ENCODE data around the gene KCNJ9. TPM values are rescaled to one million over a fixed set of nuclear protein-coding genes. Genes with fewer than 3 reads are reported as not detected.

The KCNJ9 gene
- total RNA-seq, 1 donor from 2014 or later: 0.19 TPM

GRCh38 chr1:160120797-160121196 lies 39.5 kb downstream of the KCNJ9 start:
- no peak overlapping the region for H3K27ac Mint-ChIP-seq (ENCODE audit: unreplicated experiment)

GRCh38 chr1:160121388-160121787 lies 40.0 kb downstream of the KCNJ9 start:
- no peaks in the 10 kb centered on the region for H3K27me3 Mint-ChIP-seq (ENCODE audit: low read depth)
- H3K4me1 Mint-ChIP-seq: peaks cover 38% of the 10 kb centered on the region
- H3K4me3 Mint-ChIP-seq: no peak overlapping the region
- H3K36me3 Mint-ChIP-seq (ENCODE audit: low read depth): peaks cover 3% of the 10 kb centered on the region
- no peaks in the 10 kb centered on the region for H3K9me3 Mint-ChIP-seq
- DNase-seq (ENCODE audit: low read depth, low spot score): no peak
- no peak for TF ChIP-seq CTCF (conservative IDR thresholded peaks at IDR 0.05)
- H3K27ac Mint-ChIP-seq (ENCODE audit: unreplicated experiment): no peak overlapping the region

More at GRCh38 chr1:160120797-160121196, 39.5 kb downstream of the KCNJ9 start:
- TF ChIP-seq CTCF (conservative IDR thresholded peaks at IDR 0.05): no peak
- Mint-ChIP-seq H3K4me3 (no peak overlapping the region), H3K36me3 (ENCODE audit: low read depth) (peaks cover 3% of the 10 kb centered on the region), H3K4me1 (peaks cover 44% of the 10 kb centered on the region), H3K27me3 (ENCODE audit: low read depth) (no peaks in the 10 kb centered on the region), H3K9me3 (no peaks in the 10 kb centered on the region)
- DNase-seq (ENCODE audit: low read depth, low spot score): no peak

- no peaks in the 10 kb centered on the region for H3K9me3 Mint-ChIP-seq
- TF ChIP-seq CTCF (conservative IDR thresholded peaks at IDR 0.05): no peak
- DNase-seq (ENCODE audit: low read depth, low spot score): no peak
- H3K4me3 Mint-ChIP-seq: no peak overlapping the region
- peaks cover 3% of the 10 kb centered on the region for H3K36me3 Mint-ChIP-seq (ENCODE audit: low read depth)
- no peaks in the 10 kb centered on the region for H3K27me3 Mint-ChIP-seq (ENCODE audit: low read depth)
- H3K4me1 Mint-ChIP-seq: peaks cover 23% of the 10 kb centered on the region
- H3K27ac Mint-ChIP-seq (ENCODE audit: unreplicated experiment): peak overlapping the region; percentile 50
These were observed 41.7 kb downstream of the KCNJ9 start for GRCh38 chr1:160122978-160123495.

- TF ChIP-seq CTCF (conservative IDR thresholded peaks at IDR 0.05): no peak
- peaks cover 16% of the 10 kb centered on the region for H3K4me1 Mint-ChIP-seq
- DNase-seq (ENCODE audit: low read depth, low spot score): no peak
- H3K4me3 Mint-ChIP-seq: no peak overlapping the region
- H3K27me3 Mint-ChIP-seq (ENCODE audit: low read depth): no peaks in the 10 kb centered on the region
- peaks cover 9% of the 10 kb centered on the region for H3K36me3 Mint-ChIP-seq (ENCODE audit: low read depth)
- H3K9me3 Mint-ChIP-seq: no peaks in the 10 kb centered on the region
- peak overlapping the region; percentile 50 for H3K27ac Mint-ChIP-seq (ENCODE audit: unreplicated experiment)
These were observed 42.4 kb downstream of the KCNJ9 start for GRCh38 chr1:160123726-160124125.

GRCh38 chr1:160124705-160125478 lies 43.6 kb downstream of the KCNJ9 start:
- no peak for TF ChIP-seq CTCF (conservative IDR thresholded peaks at IDR 0.05)
- no peak overlapping the region for H3K4me3 Mint-ChIP-seq
- no peaks in the 10 kb centered on the region for H3K9me3 Mint-ChIP-seq
- peaks cover 12% of the 10 kb centered on the region for H3K36me3 Mint-ChIP-seq (ENCODE audit: low read depth)
- no peak for DNase-seq (ENCODE audit: low read depth, low spot score)
- H3K27me3 Mint-ChIP-seq (ENCODE audit: low read depth): no peaks in the 10 kb centered on the region
- H3K27ac Mint-ChIP-seq (ENCODE audit: unreplicated experiment): peak overlapping the region; percentile 14
- peaks cover 13% of the 10 kb centered on the region for H3K4me1 Mint-ChIP-seq

Measured in neural crest cell (in vitro differentiated cells).